ENCODE results near the gene DHRS1.

Gene DHRS1

DNA sequence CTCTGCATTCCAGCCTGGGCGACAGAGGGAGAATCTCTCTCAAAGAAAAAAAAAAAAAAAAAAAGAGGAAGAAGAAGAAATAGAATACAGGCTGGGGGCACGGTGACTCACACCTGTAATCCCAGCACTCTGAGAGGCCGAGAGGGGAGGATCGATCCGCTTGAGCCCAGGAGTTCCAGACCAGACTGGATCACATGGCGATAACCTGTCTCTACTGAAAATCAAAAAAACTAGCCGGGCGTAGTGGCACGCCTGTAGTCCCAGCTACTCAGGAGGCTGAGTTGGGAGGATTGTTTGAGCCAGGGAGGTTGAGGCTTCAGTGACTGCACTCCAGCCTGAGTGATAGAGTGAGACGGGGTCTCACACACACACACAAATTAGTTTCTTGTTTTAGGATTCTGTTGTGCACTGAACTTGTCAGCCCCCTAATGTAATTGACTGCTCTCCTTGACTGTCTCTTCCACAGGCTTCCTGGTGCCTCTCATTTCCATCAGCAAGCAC lies 56.2 kb downstream of the DHRS1 start:
- no peak for ATAC-seq

DNA sequence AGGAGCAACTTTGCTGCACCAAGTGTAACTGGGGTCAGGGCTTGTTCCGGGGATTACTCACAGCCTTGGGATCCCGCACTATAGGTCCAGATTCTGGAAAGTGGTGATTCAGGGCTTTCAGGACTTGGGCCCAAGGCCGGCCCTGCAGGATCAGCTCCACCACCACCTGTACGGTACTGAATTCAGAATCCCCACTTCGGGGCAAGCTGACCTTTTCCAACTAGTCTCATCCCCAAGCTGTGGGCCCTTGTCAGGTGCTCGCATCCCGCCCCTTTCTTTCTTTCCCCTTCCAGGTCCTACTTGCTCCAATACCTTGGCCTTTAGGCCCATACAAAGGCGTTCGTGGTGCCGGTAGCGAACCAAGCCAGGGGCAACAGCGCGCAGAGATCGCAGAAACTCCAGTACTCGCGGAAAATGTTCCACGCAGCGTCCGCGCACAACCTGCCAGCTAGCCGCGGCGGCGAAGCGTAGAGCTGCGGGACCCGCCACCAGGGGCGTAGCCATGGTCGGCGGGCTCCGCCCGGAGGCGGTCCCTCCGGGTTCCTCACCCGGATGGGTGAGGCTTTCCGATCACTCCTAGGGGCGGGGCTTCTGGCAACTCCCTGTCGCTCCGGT lies 57.6 kb downstream of the DHRS1 start:
- ATAC-seq: peak; percentile 79 to 84
